ENCODE results near the gene CHID1.

- TF ChIP-seq, protein P1, sequence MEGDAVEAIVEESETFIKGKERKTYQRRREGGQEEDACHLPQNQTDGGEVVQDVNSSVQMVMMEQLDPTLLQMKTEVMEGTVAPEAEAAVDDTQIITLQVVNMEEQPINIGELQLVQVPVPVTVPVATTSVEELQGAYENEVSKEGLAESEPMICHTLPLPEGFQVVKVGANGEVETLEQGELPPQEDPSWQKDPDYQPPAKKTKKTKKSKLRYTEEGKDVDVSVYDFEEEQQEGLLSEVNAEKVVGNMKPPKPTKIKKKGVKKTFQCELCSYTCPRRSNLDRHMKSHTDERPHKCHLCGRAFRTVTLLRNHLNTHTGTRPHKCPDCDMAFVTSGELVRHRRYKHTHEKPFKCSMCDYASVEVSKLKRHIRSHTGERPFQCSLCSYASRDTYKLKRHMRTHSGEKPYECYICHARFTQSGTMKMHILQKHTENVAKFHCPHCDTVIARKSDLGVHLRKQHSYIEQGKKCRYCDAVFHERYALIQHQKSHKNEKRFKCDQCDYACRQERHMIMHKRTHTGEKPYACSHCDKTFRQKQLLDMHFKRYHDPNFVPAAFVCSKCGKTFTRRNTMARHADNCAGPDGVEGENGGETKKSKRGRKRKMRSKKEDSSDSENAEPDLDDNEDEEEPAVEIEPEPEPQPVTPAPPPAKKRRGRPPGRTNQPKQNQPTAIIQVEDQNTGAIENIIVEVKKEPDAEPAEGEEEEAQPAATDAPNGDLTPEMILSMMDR (IDR thresholded peaks at IDR 0.05), result no peak
- no peak for TF ChIP-seq EZH2phosphoT487 (IDR thresholded peaks at IDR 0.05)
Observed at GRCh38 chr11:908273-908672, 2.3 kb downstream of the CHID1 start.
